Vagina (tissue), 2 donors: ENCODE data around the gene RUNX3.

Experiments
- POLR2AphosphoS5 ChIP-seq, 2 donors: sonication (generic); formaldehyde crosslinking; IDR thresholded peaks; one replicate each; pipeline ENCODE4 v1.9.0; 2017; ENCODE audit warnings: antibody characterized with exemption in 2 of 2, mild to moderate bottlenecking in 2 of 2, low read depth in 1 of 2; ENCODE audit not compliant: insufficient read depth in 1 of 2
- TF ChIP-seq, protein P1 (sequence below), 3 experiments: fragments of 450-650 bp in 2 of 3; fragments of 200-600 bp in 1 of 3; sonication (generic) in 1 of 3; IDR thresholded peaks; one replicate each; pipeline ENCODE4 v1.5.1; 2017 to 2019; ENCODE audit warnings: antibody characterized with exemption in 3 of 3, mild to moderate bottlenecking in 2 of 3, moderate library complexity in 2 of 3

- TF ChIP-seq, protein P1, sequence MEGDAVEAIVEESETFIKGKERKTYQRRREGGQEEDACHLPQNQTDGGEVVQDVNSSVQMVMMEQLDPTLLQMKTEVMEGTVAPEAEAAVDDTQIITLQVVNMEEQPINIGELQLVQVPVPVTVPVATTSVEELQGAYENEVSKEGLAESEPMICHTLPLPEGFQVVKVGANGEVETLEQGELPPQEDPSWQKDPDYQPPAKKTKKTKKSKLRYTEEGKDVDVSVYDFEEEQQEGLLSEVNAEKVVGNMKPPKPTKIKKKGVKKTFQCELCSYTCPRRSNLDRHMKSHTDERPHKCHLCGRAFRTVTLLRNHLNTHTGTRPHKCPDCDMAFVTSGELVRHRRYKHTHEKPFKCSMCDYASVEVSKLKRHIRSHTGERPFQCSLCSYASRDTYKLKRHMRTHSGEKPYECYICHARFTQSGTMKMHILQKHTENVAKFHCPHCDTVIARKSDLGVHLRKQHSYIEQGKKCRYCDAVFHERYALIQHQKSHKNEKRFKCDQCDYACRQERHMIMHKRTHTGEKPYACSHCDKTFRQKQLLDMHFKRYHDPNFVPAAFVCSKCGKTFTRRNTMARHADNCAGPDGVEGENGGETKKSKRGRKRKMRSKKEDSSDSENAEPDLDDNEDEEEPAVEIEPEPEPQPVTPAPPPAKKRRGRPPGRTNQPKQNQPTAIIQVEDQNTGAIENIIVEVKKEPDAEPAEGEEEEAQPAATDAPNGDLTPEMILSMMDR (IDR thresholded peaks at IDR 0.05) = no peak
- TF ChIP-seq POLR2AphosphoS5 (IDR thresholded peaks at IDR 0.05; ENCODE audit: insufficient read depth in 1 of 2, low read depth in 1 of 2) = no peak
Observed at GRCh38 chr1:24948079-24948827, 18.2 kb upstream of the RUNX3 start.
